Measurements from ENCODE around the gene SOWAHA.

SOWAHA gene

GRCh38 chr5:132778856-132779255 is 34.2 kb upstream of the SOWAHA start:
- DNase-seq (ENCODE audit: insufficient read length) (no peak), FAIRE-seq (no peak)
- TF ChIP-seq POLR2A (IDR thresholded peaks at IDR 0.05; ENCODE audit: low read depth, low read length) (no peak), TAF1 (IDR thresholded peaks at IDR 0.05; ENCODE audit: borderline replicate concordance, low read depth, low read length) (no peak)

DNA sequence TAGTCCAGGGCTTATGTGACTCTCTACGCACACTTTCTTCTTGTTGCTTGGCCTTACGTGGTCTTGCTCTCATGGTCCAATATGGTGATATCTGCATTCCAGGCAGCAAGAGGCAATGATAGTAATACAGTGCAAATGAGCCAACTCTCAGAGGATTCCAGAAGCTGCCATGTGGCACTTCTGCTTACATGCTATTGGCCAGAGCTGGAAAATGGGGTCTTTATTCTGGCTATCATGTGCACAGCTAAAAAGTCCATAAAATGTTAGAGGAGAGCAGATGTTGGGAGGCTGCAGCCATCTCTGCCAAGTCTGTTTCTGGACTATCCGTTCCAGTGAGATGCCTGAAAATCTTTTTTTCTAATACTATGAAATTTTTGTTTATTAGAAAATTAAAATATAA is 33.1 kb upstream of the SOWAHA start:
- FAIRE-seq (no peak), DNase-seq (ENCODE audit: insufficient read length) (no peak)
- TF ChIP-seq POLR2AphosphoS5 (IDR thresholded peaks at IDR 0.05; ENCODE audit: low read depth, low read length), result no peak
- TF ChIP-seq POLR2A (IDR thresholded peaks at IDR 0.05; ENCODE audit: low read depth, low read length), result no peak
- no peak for TF ChIP-seq TAF1 (IDR thresholded peaks at IDR 0.05; ENCODE audit: borderline replicate concordance, low read depth, low read length)

GRCh38 chr5:132780577-132780976 is 32.5 kb upstream of the SOWAHA start:
- TF ChIP-seq TAF1 (IDR thresholded peaks at IDR 0.05; ENCODE audit: borderline replicate concordance, low read depth, low read length), result no peak
- no peak for FAIRE-seq
- DNase-seq (ENCODE audit: insufficient read length), result no peak

- TF ChIP-seq POLR2A (IDR thresholded peaks at IDR 0.05; ENCODE audit: low read depth, low read length) (no peak), POLR2AphosphoS5 (IDR thresholded peaks at IDR 0.05; ENCODE audit: low read depth, low read length) (no peak), TAF1 (IDR thresholded peaks at IDR 0.05; ENCODE audit: borderline replicate concordance, low read depth, low read length) (no peak)
- no peak for FAIRE-seq
- DNase-seq (ENCODE audit: insufficient read length), result no peak
Observed at GRCh38 chr5:132781029-132781428, 32.1 kb upstream of the SOWAHA start.

DNA sequence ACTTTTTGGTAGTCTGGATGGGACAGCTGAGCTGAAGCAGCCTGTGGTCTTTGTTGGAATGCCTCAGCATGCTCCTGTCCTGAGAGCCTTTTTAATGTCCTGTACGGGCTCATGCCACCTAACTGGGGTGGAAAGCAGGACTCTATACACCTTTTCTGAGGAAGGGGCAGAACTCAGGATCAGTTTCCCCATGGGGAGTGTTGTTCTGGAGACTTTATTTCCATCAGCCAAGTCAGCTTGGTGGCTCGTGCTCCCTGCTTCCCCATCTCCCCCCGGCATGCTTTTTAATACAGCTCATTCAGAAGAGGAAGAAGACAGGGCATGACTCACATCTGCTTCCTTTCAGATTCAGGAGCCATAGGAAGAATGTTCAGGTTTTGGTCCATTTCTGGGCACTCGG is 31.0 kb upstream of the SOWAHA start:
- no peak for TF ChIP-seq POLR2AphosphoS5 (IDR thresholded peaks at IDR 0.05; ENCODE audit: low read depth, low read length)
- no peak for TF ChIP-seq TAF1 (IDR thresholded peaks at IDR 0.05; ENCODE audit: borderline replicate concordance, low read depth, low read length)
- TF ChIP-seq POLR2A (IDR thresholded peaks at IDR 0.05; ENCODE audit: low read depth, low read length), result no peak
- FAIRE-seq (no peak), DNase-seq (ENCODE audit: insufficient read length) (no peak)

DNA sequence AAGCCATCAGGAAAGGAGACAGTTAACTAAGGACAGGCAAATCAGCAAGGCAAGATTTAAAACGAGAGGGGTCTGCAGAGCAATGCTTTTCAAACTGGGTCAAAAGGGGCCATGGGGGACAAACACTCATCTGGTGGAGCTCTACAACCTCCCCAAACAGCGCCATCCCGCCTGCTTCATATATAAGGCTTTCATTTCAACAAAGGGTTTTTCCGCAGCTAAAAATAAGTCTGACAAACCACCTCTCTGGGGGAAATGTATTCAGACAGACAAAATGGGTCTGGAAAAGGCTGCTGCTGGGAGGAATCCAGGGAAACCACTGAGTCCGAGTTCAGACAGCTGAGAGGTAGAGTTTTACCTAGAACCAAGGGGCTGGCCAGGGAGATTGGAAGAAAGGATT is 27.7 kb upstream of the SOWAHA start:
- FAIRE-seq (peak; percentile 56), DNase-seq (ENCODE audit: insufficient read length) (no peak)
- TF ChIP-seq POLR2A (IDR thresholded peaks at IDR 0.05; ENCODE audit: low read depth, low read length), result no peak
- TF ChIP-seq TAF1 (IDR thresholded peaks at IDR 0.05; ENCODE audit: borderline replicate concordance, low read depth, low read length), result no peak
- TF ChIP-seq POLR2AphosphoS5 (IDR thresholded peaks at IDR 0.05; ENCODE audit: low read depth, low read length), result no peak

GRCh38 chr5:132785864-132786263 is 27.2 kb upstream of the SOWAHA start:
- no peak for DNase-seq (ENCODE audit: insufficient read length)
- no peak for TF ChIP-seq POLR2A (IDR thresholded peaks at IDR 0.05; ENCODE audit: low read depth, low read length)
- TF ChIP-seq TAF1 (IDR thresholded peaks at IDR 0.05; ENCODE audit: borderline replicate concordance, low read depth, low read length), result no peak
- no peak for TF ChIP-seq POLR2AphosphoS5 (IDR thresholded peaks at IDR 0.05; ENCODE audit: low read depth, low read length)
- no peak for FAIRE-seq

DNA sequence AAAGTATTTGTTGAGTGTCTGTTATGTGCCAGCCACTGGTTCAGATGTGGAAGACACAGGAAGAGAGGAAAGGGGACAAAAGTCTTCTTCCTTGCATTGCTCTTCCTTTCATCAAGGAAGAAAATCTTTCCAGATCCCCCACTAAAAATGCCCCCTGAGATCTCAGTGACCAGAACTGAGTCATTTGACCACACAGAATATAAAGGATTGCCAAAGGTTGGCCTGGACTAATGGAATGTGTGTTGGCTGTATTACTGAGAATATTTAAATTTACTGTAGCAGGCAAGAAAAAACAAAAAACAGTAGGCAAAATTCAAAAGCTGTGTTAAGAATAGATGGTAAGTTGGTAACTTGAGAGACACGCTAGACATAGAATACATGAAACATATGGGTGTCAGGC is 26.0 kb upstream of the SOWAHA start:
- no peak for FAIRE-seq
- DNase-seq (ENCODE audit: insufficient read length), result no peak
- TF ChIP-seq POLR2A (IDR thresholded peaks at IDR 0.05; ENCODE audit: low read depth, low read length), result no peak
- no peak for TF ChIP-seq TAF1 (IDR thresholded peaks at IDR 0.05; ENCODE audit: borderline replicate concordance, low read depth, low read length)
- no peak for TF ChIP-seq POLR2AphosphoS5 (IDR thresholded peaks at IDR 0.05; ENCODE audit: low read depth, low read length)

GRCh38 chr5:132788508-132788907 is 24.6 kb upstream of the SOWAHA start:
- TF ChIP-seq TAF1 (IDR thresholded peaks at IDR 0.05; ENCODE audit: borderline replicate concordance, low read depth, low read length) (no peak), POLR2AphosphoS5 (IDR thresholded peaks at IDR 0.05; ENCODE audit: low read depth, low read length) (no peak), POLR2A (IDR thresholded peaks at IDR 0.05; ENCODE audit: low read depth, low read length) (no peak)
- no peak for DNase-seq (ENCODE audit: insufficient read length)
- no peak for FAIRE-seq

DNA sequence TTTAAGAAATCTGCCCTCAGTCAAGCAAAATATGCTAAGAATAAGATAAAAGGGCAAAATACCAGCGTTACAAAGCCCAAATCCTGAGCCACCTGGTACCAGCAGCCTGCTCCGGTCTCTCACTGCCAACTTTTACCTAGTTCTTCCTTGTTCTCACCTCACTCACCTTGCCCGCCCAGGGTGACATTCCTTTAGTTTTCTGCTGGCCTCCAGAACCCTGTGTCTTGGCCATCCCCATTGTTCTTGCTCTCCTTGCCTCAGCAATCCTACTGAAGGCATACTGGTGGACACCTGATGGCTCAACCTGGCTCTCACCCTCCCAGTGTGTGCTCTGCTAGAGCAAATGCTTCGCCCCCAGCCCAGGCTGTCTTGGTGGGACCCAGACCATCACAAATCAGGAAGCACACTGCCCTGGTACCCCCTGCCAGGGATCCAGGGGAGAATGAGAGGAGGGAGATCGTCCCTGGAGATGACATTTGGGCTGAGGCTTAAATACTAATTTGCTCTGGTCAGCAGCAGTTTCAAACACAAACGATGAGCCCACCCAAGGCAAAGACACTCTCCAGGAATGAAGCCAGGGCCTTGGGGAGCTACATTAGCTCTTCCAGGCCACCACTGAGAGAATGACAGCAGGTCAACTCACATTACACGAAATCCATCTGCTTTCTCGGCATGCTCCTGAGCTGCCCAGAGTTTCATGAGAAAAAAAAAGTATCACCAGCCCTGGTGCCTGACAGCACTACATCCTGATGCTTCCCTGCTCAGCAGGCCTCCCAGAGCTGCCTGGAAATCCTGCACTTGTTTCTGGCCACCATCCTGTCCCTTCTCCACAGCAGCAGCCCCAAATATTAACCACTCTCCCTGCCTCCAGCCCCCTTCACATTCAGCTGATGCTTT is 23.9 kb upstream of the SOWAHA start:
- no peak for FAIRE-seq
- DNase-seq (ENCODE audit: insufficient read length), result no peak
- TF ChIP-seq POLR2AphosphoS5 (IDR thresholded peaks at IDR 0.05; ENCODE audit: low read depth, low read length), result no peak
- TF ChIP-seq POLR2A (IDR thresholded peaks at IDR 0.05; ENCODE audit: low read depth, low read length), result no peak
- no peak for TF ChIP-seq TAF1 (IDR thresholded peaks at IDR 0.05; ENCODE audit: borderline replicate concordance, low read depth, low read length)

DNA sequence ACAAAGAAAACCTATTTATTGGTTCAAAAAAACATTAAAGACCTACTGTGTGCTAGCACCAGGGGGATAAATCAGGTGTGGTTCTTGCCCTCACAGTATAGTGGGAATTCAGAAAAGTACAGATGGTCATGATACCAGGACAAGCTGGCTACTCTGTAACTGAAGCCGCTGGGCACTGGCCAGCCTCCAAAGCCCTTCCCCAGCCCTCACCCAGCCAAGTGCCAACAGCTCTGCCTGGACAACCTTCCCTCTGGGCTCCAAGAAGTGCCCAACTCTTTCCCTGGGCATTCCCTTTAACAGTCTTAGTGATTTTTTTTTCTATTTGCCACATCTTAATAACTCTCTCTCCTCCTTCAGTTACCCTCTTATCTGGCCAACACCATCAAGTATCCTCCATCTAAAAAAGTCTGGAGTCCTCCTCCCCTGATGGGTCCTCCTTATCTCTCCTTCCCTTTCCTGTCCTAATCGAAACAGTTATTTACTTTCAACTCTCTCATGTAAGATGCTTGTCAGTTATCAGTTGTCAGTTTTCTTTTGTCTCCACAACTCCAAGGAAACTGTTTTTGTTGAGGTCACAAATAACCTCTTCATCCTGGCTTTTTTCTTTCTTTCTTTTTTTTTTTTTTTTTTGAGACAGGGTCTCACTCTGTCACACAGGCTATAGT is 22.8 kb upstream of the SOWAHA start:
- peak; percentile 9 for FAIRE-seq
- DNase-seq (ENCODE audit: insufficient read length), result no peak
- no peak for TF ChIP-seq TAF1 (IDR thresholded peaks at IDR 0.05; ENCODE audit: borderline replicate concordance, low read depth, low read length)

GRCh38 chr5:132791026-132791425 is 22.1 kb upstream of the SOWAHA start:
- FAIRE-seq, result no peak
- TF ChIP-seq TAF1 (IDR thresholded peaks at IDR 0.05; ENCODE audit: borderline replicate concordance, low read depth, low read length) (no peak), POLR2AphosphoS5 (IDR thresholded peaks at IDR 0.05; ENCODE audit: low read depth, low read length) (no peak), POLR2A (IDR thresholded peaks at IDR 0.05; ENCODE audit: low read depth, low read length) (no peak)
- no peak for DNase-seq (ENCODE audit: insufficient read length)
